Activated CD8-positive, alpha-beta T cell treated with anti-CD3 and anti-CD28 coated beads for 36 hours (primary cell): ENCODE results near the gene S100A16. TPM values are rescaled to one million over a fixed set of nuclear protein-coding genes. Genes with fewer than 3 reads are reported as not detected.
"Not testable (repeated sequence)": the region's sequence is repeated elsewhere in the genome, so short reads cannot be mapped to it uniquely, and the experiment has no call there.

ENCODE experiments used
- ATAC-seq: fragments of 200-7000 bp; cut with Tn5 transposase; one replicate; pipeline ENCODE4 v1.10.0; 2021; ENCODE audit warnings: mild to moderate bottlenecking, moderate library complexity
- CTCF ChIA-PET: fragments of 350-600 bp; sonication (Branson Sonifier 250); formaldehyde crosslinking; loops from one replicate; lab custom pipeline; 2021; ENCODE audit warnings: antibody characterized with exemption; lab: Charles Lee
- POLR2A ChIA-PET: fragments of 350-600 bp; sonication (Branson Sonifier 250); formaldehyde crosslinking; loops from one replicate; lab custom pipeline; 2021; ENCODE audit warnings: antibody characterized with exemption; lab: Charles Lee
- DNase-seq: peaks from one replicate; pipeline ENCODE4 v3.0.0-alpha.2; 2020
- H3K27ac Mint-ChIP-seq: one replicate; pipeline ENCODE4 v1.8.0; 2021; ENCODE audit warnings: mild to moderate bottlenecking, mixed read lengths
- H3K27me3 Mint-ChIP-seq: one replicate; pipeline ENCODE4 v1.8.0; 2021; ENCODE audit warnings: mixed read lengths
- H3K36me3 Mint-ChIP-seq: one replicate; pipeline ENCODE4 v1.8.0; 2021; ENCODE audit warnings: low read depth, mixed read lengths
- H3K4me1 Mint-ChIP-seq: one replicate; pipeline ENCODE4 v1.8.0; 2021; ENCODE audit warnings: low read depth, mixed read lengths
- H3K4me3 Mint-ChIP-seq: one replicate; pipeline ENCODE4 v1.8.0; 2021; ENCODE audit warnings: mild to moderate bottlenecking, moderate library complexity, mixed read lengths
- H3K9me3 Mint-ChIP-seq: one replicate; pipeline ENCODE4 v1.8.0; 2021; ENCODE audit warnings: mixed read lengths
- CTCF ChIP-seq: fragments of 200-600 bp; IDR thresholded peaks from one replicate; pipeline ENCODE4 v1.8.0; 2022; ENCODE audit warnings: antibody characterized with exemption, mild to moderate bottlenecking
- intact Hi-C: fragments of 100-400 bp; cut with micrococcal nuclease; formaldehyde crosslinking; loops from one replicate; pipeline ENCODE4 v1.10.0; 2022
- total RNA-seq, 2 experiments: library from RNA; stranded (reverse); gene quantifications; one replicate each; pipeline ENCODE4 v1.2.3, GENCODE V29; 2021

S100A16 gene
- total RNA-seq, 2 experiments from 2014 or later: not detected

DNA sequence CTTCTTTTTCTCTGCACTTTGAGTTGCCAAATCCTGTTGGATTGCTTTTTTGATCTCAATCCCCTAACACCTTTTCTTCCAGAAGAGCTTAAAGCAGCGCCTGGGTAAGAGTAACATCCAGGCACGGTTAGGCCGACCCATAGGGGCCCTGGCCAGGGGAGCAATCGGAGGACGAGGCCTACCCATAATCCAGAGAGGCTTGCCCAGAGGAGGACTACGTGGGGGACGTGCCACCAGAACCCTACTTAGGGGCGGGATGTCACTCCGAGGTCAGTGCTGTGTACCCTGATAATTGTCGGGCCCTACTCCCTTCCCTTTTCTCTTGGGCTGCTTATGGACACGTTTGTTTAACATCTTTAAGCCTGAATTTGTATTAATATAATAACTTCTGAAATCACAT lies 29.2 kb upstream of the S100A16 start:
- no peak for DNase-seq
- H3K4me1 Mint-ChIP-seq: peaks cover 60% of the 10 kb centered on the region
- H3K36me3 Mint-ChIP-seq: peaks cover 81% of the 10 kb centered on the region
- no peak for ATAC-seq
- no peaks in the 10 kb centered on the region for H3K9me3 Mint-ChIP-seq
- intact Hi-C loops: no loop called here
- CTCF ChIA-PET: interaction anchor here (5.5 kb wide), 1 partner anchor 109 kb away, joined by 21 read pairs; no protein-coding TSS in a partner anchor
- H3K27ac Mint-ChIP-seq: peak overlapping the region; percentile 23
- no peaks in the 10 kb centered on the region for H3K27me3 Mint-ChIP-seq
- no peak overlapping the region for H3K4me3 Mint-ChIP-seq
- POLR2A ChIA-PET: interaction anchor here (0.8 to 6.3 kb wide), 4 partner anchors 8 to 329 kb away, joined by 3 to 72 read pairs (median 24); partner anchors contain the start of gene SNAPIN
- TF ChIP-seq CTCF: no peak

- H3K36me3 Mint-ChIP-seq: peaks cover 80% of the 10 kb centered on the region
- ATAC-seq: no peak
- CTCF ChIA-PET: interaction anchor here (1.5 to 5.5 kb wide), 2 partner anchors 108 to 130 kb away, joined by 3 to 21 read pairs; no protein-coding TSS in a partner anchor
- H3K9me3 Mint-ChIP-seq: no peaks in the 10 kb centered on the region
- intact Hi-C loops: no loop called here
- POLR2A ChIA-PET: interaction anchor here (0.9 to 6.3 kb wide), 5 partner anchors 9 to 330 kb away, joined by 3 to 72 read pairs (median 4); partner anchors contain the start of gene SNAPIN
- TF ChIP-seq CTCF: no peak
- peaks cover 58% of the 10 kb centered on the region for H3K4me1 Mint-ChIP-seq
- H3K27ac Mint-ChIP-seq: peak overlapping the region; percentile 52
- DNase-seq: no peak
- no peaks in the 10 kb centered on the region for H3K27me3 Mint-ChIP-seq
- no peak overlapping the region for H3K4me3 Mint-ChIP-seq
Observed at GRCh38 chr1:153640861-153641260, 27.9 kb upstream of the S100A16 start.

GRCh38 chr1:153640213-153640612 lies 27.3 kb upstream of the S100A16 start:
- H3K9me3 Mint-ChIP-seq, ATAC-seq, intact Hi-C loops, H3K27me3 Mint-ChIP-seq, H3K4me3 Mint-ChIP-seq, DNase-seq: not testable (repeated sequence)
- Mint-ChIP-seq H3K36me3 (peaks cover 78% of the 10 kb centered on the region), H3K27ac (peak overlapping the region; percentile 52), H3K4me1 (peaks cover 55% of the 10 kb centered on the region)
- POLR2A ChIA-PET: interaction anchor here (0.6 to 6.3 kb wide), 5 partner anchors 10 to 27 kb away, joined by 3 to 72 read pairs (median 4); partner anchors contain the start of gene SNAPIN
- CTCF ChIA-PET: interaction anchor here (1.4 to 5.5 kb wide), 3 partner anchors 12 to 129 kb away, joined by 3 to 21 read pairs (median 4); no protein-coding TSS in a partner anchor

GRCh38 chr1:153639280-153639679 lies 26.3 kb upstream of the S100A16 start:
- no peak for TF ChIP-seq CTCF
- ATAC-seq: no peak
- Mint-ChIP-seq H3K27ac (no peak overlapping the region), H3K4me1 (peaks cover 50% of the 10 kb centered on the region), H3K4me3 (no peak overlapping the region), H3K36me3 (peaks cover 77% of the 10 kb centered on the region), H3K9me3 (no peaks in the 10 kb centered on the region), H3K27me3 (no peaks in the 10 kb centered on the region)
- no peak for DNase-seq
- POLR2A ChIA-PET: interaction anchor here (0.9 to 6.3 kb wide), 5 partner anchors 11 to 95 kb away, joined by 3 to 72 read pairs (median 4); partner anchors contain the start of gene SNAPIN
- CTCF ChIA-PET: interaction anchor here (1.4 kb wide), 1 partner anchor 13 kb away, joined by 4 read pairs; no protein-coding TSS in a partner anchor
- intact Hi-C loops: no loop called here

DNA sequence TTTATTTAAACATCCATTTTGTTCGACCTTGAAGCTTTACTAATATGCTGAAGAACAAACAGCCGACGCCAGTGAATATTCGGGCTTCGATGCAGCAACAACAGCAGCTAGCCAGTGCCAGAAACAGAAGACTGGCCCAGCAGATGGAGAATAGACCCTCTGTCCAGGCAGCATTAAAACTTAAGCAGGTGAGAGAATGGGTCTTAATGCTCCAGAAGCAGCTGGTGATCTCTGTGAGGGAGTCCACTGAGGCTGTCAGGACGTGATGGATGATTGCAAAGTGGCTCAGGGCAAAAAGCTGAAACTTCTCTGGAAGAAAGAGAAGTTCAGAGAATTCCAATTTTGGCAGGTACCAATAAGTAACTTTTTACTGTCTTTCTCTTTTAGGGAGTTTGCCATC lies 25.3 kb upstream of the S100A16 start:
- DNase-seq (no peak), ATAC-seq (no peak)
- Mint-ChIP-seq H3K27ac (no peak overlapping the region), H3K27me3 (no peaks in the 10 kb centered on the region), H3K4me1 (peaks cover 47% of the 10 kb centered on the region), H3K36me3 (peaks cover 69% of the 10 kb centered on the region), H3K9me3 (peaks cover 2% of the 10 kb centered on the region), H3K4me3 (no peak overlapping the region)
- TF ChIP-seq CTCF: no peak
- intact Hi-C loops: no loop called here
- CTCF ChIA-PET: interaction anchor here (0.7 to 1.5 kb wide), 9 partner anchors 13 to 160 kb away, joined by 3 to 7 read pairs (median 3); partner anchors contain the start of gene SNAPIN
- POLR2A ChIA-PET: interaction anchor here (0.9 to 6.3 kb wide), 7 partner anchors 12 to 106 kb away, joined by 3 to 72 read pairs (median 4); partner anchors contain the start of gene SNAPIN
